GM12878 (cell line): ENCODE data around the gene INTS7. TPM values are rescaled to one million over a fixed set of nuclear protein-coding genes. Genes with fewer than 3 reads are reported as not detected.

Source experiments
- FOXK2 ChIP-seq: fragments of 450-650 bp; IDR thresholded peaks from 2 replicates; pipeline ENCODE4 v1.6.1; 2017; ENCODE audit warnings: mild to moderate bottlenecking, moderate library complexity
- GATAD2B ChIP-seq: fragments of 450-650 bp; conservative IDR thresholded peaks from 2 replicates; pipeline ENCODE4 v1.6.1; 2017; ENCODE audit warnings: low read depth, mild to moderate bottlenecking, moderate library complexity
- IKZF1 ChIP-seq: fragments of 450-650 bp; conservative IDR thresholded peaks from 2 replicates; pipeline ENCODE4 v1.6.1; 2017; ENCODE audit warnings: antibody characterized with exemption, mild to moderate bottlenecking
- IRF4 ChIP-seq: IDR thresholded peaks from 2 replicates; pipeline ENCODE4 v1.6.1; 2011; ENCODE audit warnings: low read depth, low read length
- KLF5 ChIP-seq: fragments of 450-650 bp; IDR thresholded peaks from 2 replicates; pipeline ENCODE4 v1.6.1; 2014; ENCODE audit warnings: mild to moderate bottlenecking; ENCODE audit not compliant: partially characterized antibody
- MEF2A ChIP-seq: IDR thresholded peaks from 2 replicates; pipeline ENCODE4 v1.6.1; 2011; ENCODE audit warnings: low read depth, mild to moderate bottlenecking, low read length, moderate library complexity; ENCODE audit not compliant: insufficient read depth
- MLLT1 ChIP-seq: fragments of 450-650 bp; IDR thresholded peaks from 2 replicates; pipeline ENCODE4 v1.6.1; 2016; ENCODE audit warnings: mild to moderate bottlenecking
- MTA3 ChIP-seq: IDR thresholded peaks from 2 replicates; pipeline ENCODE4 v1.6.1; 2012; ENCODE audit warnings: low read length, inconsistent platforms, borderline replicate concordance
- RELB ChIP-seq: fragments of 450-650 bp; IDR thresholded peaks from 2 replicates; pipeline ENCODE4 v1.6.1; 2017; ENCODE audit warnings: low read depth, mild to moderate bottlenecking, moderate library complexity
- WRNIP1 ChIP-seq: IDR thresholded peaks from 2 replicates; pipeline ENCODE4 v1.6.1; 2011; ENCODE audit warnings: low read depth, low read length, improper control_type of control experiment, borderline replicate concordance
- YBX1 ChIP-seq: fragments of 450-650 bp; IDR thresholded peaks from 2 replicates; pipeline ENCODE4 v1.6.1; 2016; ENCODE audit warnings: antibody characterized with exemption
- ZNF217 ChIP-seq: fragments of 450-650 bp; IDR thresholded peaks from 2 replicates; pipeline ENCODE4 v1.6.1; 2017; ENCODE audit warnings: antibody characterized with exemption, mild to moderate bottlenecking
- polyA plus RNA-seq, 11 experiments: library from polyadenylated mRNA; depleted of rRNA in 4 of 11; unstranded in 6 of 11; stranded (reverse) in 5 of 11; fragments of >200 nt; fragmentation: Nextera tagmentation in 4 of 11; fragmentation: Illumina TruSeq in 1 of 11; extraction: Ambion mirVana in 4 of 11; extraction: Trizol in 1 of 11; gene quantifications; 1 replicate in 1 of 11; 2 replicates in 10 of 11; pipeline versions ENCODE4 v1.2.1 to v1.2.3, GENCODE V29; 2011 to 2016; ENCODE audit warnings: inconsistent platforms in 2 of 11, missing spikeins in 2 of 11, low read depth in 1 of 11
- total RNA-seq, 4 experiments: library from RNA; depleted of rRNA in 3 of 4; stranded (reverse); fragments of >200 nt in 3 of 4; fragmentation: Illumina TruSeq in 1 of 4; extraction: Trizol in 1 of 4; gene quantifications; 2 replicates each; pipeline versions ENCODE4 v1.2.1 to v1.2.3, GENCODE V29; 2013 to 2021

INTS7 gene
- total and polyA plus RNA-seq, 10 of the 15 experiments (the other 5 are each of a cell fraction or from before 2014, with no cell fraction given) = 17.1 to 49.1 (median 26.8) TPM

GRCh38 chr1:211908453-211908852 lies 126.9 kb downstream of the INTS7 start (continued):
- TF ChIP-seq MLLT1 = no peak
- no peak for TF ChIP-seq WRNIP1
- TF ChIP-seq MTA3 = peak; percentile 53; the same call in 1 of the 2 replicates
- no peak for TF ChIP-seq YBX1
- peak; percentile 66; the same call in 1 of the 2 replicates for TF ChIP-seq ZNF217
- TF ChIP-seq IKZF1 = peak; percentile 74
- peak; percentile 86 for TF ChIP-seq MEF2A
- TF ChIP-seq GATAD2B = no peak
- TF ChIP-seq KLF5 = no peak
- 0 out of 2 replicates have a peak, but pooled peaks have one; percentile 23 for TF ChIP-seq IRF4
- TF ChIP-seq RELB = peak; percentile 70; the same call in 1 of the 2 replicates
- no peak for TF ChIP-seq FOXK2
